Caco-2 (cell line): ENCODE measurements around the gene SENP1. TPM values are rescaled to one million over a fixed set of nuclear protein-coding genes. Genes with fewer than 3 reads are reported as not detected.

Source experiments
- BruUV-seq: library from RNA; stranded (reverse); fragments of 400-500 nt; replicated peaks from 2 replicates; lab custom pipeline; 2021; lab: Mats Ljungman, UMichigan
- CTCF ChIA-PET: fragments of 300-600 bp; sonication (Branson Sonifier 250); formaldehyde crosslinking; loops from one replicate; lab custom pipeline; 2022; ENCODE audit warnings: antibody characterized with exemption; lab: Charles Lee
- POLR2A ChIA-PET: fragments of 300-600 bp; sonication (Branson Sonifier 250); formaldehyde crosslinking; loops from one replicate; lab custom pipeline; 2022; ENCODE audit warnings: antibody characterized with exemption; lab: Charles Lee
- DNase-seq, 2 experiments: peaks; one replicate each; pipeline versions ENCODE4 v3.0.0 to v3.0.0-alpha.2; 2020 to 2022
- H3K27me3 ChIP-seq: replicated peaks from 2 replicates; pipeline ENCODE4 v1.6.0; 2011; ENCODE audit warnings: low read length; ENCODE audit not compliant: control insufficient read depth, insufficient read depth
- H3K36me3 ChIP-seq: 2 replicates; pipeline ENCODE4 v1.5.1; 2011; ENCODE audit warnings: low read length; ENCODE audit not compliant: control insufficient read depth, insufficient read depth
- H3K4me1 ChIP-seq: fragments of 250-450 bp; sonication (Bioruptor Pico); 2 replicates; pipeline ENCODE4 v1.5.1; 2020; ENCODE audit warnings: mild to moderate bottlenecking
- H3K4me3 ChIP-seq: 2 replicates; pipeline ENCODE4 v1.5.1; 2011; ENCODE audit warnings: low read depth, mild to moderate bottlenecking, control low read depth, low read length
- H3K9me3 ChIP-seq: fragments of 250-450 bp; sonication (Bioruptor Pico); 2 replicates; pipeline ENCODE4 v1.5.1; 2020; ENCODE audit warnings: mild to moderate bottlenecking, moderate library complexity
- H3K27ac Mint-ChIP-seq: one replicate; pipeline ENCODE4 v1.8.0; 2022; ENCODE audit warnings: mixed read lengths; ENCODE audit not compliant: unreplicated experiment
- H3K27me3 Mint-ChIP-seq: one replicate; pipeline ENCODE4 v1.8.0; 2022; ENCODE audit warnings: mixed read lengths; ENCODE audit not compliant: insufficient read depth, unreplicated experiment
- H3K36me3 Mint-ChIP-seq: one replicate; pipeline ENCODE4 v1.8.0; 2022; ENCODE audit warnings: mild to moderate bottlenecking, mixed read lengths; ENCODE audit not compliant: insufficient read depth, unreplicated experiment
- H3K4me1 Mint-ChIP-seq: one replicate; pipeline ENCODE4 v1.8.0; 2022; ENCODE audit warnings: low read depth, mixed read lengths; ENCODE audit not compliant: unreplicated experiment
- H3K4me3 Mint-ChIP-seq: one replicate; pipeline ENCODE4 v1.8.0; 2022; ENCODE audit warnings: mild to moderate bottlenecking, moderate library complexity, mixed read lengths; ENCODE audit not compliant: unreplicated experiment
- H3K9me3 Mint-ChIP-seq: one replicate; pipeline ENCODE4 v1.8.0; 2022; ENCODE audit warnings: mixed read lengths; ENCODE audit not compliant: unreplicated experiment
- intact Hi-C: fragments of 100-400 bp; cut with micrococcal nuclease; formaldehyde crosslinking; loops from one replicate; pipeline ENCODE4 v1.10.0; 2022; ENCODE audit not compliant: unreplicated experiment
- total RNA-seq: library from RNA; stranded (reverse); gene quantifications from 2 replicates; pipeline ENCODE4 v1.2.3, GENCODE V29; 2022
- TF ChIP-seq, protein P1 (sequence below), 2 experiments: fragments of 200-600 bp in 1 of 2; IDR thresholded peaks; 1 replicate in 1 of 2; 2 replicates in 1 of 2; pipeline versions ENCODE4 v1.5.1 to v1.8.0; 2011 to 2022; ENCODE audit warnings: antibody characterized with exemption in 1 of 2, control low read depth in 1 of 2, inconsistent platforms in 1 of 2, low read depth in 1 of 2, low read length in 1 of 2, mild to moderate bottlenecking in 1 of 2, moderate library complexity in 1 of 2; ENCODE audit not compliant: insufficient read depth in 1 of 2, severe bottlenecking in 1 of 2, unreplicated experiment in 1 of 2

The SENP1 gene
- total RNA-seq, 1 experiment from 2014 or later = 40.4 TPM

DNA sequence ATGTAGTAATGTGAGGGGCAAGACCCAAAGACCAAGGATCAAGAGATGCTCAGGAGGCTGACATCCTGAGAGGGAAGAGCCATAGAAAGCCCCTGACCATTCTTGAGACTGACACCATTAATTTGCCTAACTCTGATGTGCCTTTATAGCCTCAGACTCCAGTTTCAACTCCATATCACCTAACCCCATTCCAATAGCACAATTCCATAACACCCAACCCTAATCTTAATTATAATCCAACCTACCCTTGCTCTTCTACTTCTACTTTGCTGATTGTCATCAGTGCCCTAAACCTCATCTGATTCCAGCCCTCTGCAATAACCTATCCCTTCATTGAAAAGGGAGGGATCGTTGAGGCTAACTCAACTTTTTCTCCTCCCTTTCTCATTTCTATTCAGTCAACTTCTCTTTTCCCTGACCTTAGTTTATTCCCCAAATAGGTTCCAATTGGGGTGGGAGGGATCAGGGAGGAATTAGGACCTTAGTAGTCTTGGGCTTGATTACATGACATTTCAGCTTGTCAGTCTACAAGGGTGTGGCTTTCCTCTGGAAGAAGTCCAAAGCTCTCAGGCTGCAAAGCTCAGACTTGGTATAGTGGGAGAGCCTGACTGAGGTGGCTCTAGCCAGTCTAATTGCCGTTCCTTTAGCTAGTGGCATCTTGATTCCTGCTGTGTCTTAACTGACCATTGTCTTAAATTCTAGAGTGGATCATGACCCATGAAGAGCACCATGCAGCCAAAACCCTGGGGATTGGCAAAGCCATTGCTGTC is 16.4 kb upstream of the SENP1 start:
- Mint-ChIP-seq H3K4me3 (no peak overlapping the region), H3K36me3 (peaks cover 30% of the 10 kb centered on the region), H3K27ac (no peak overlapping the region), H3K4me1 (peaks cover 18% of the 10 kb centered on the region), H3K9me3 (no peaks in the 10 kb centered on the region), H3K27me3 (no peaks in the 10 kb centered on the region)
- no peak for DNase-seq
- no peak overlapping the region for H3K4me3 ChIP-seq
- intact Hi-C loops = no loop called here
- TF ChIP-seq, protein P1, sequence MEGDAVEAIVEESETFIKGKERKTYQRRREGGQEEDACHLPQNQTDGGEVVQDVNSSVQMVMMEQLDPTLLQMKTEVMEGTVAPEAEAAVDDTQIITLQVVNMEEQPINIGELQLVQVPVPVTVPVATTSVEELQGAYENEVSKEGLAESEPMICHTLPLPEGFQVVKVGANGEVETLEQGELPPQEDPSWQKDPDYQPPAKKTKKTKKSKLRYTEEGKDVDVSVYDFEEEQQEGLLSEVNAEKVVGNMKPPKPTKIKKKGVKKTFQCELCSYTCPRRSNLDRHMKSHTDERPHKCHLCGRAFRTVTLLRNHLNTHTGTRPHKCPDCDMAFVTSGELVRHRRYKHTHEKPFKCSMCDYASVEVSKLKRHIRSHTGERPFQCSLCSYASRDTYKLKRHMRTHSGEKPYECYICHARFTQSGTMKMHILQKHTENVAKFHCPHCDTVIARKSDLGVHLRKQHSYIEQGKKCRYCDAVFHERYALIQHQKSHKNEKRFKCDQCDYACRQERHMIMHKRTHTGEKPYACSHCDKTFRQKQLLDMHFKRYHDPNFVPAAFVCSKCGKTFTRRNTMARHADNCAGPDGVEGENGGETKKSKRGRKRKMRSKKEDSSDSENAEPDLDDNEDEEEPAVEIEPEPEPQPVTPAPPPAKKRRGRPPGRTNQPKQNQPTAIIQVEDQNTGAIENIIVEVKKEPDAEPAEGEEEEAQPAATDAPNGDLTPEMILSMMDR (IDR thresholded peaks at IDR 0.05; ENCODE audit: insufficient read depth in 1 of 2, low read depth in 1 of 2, low read length in 1 of 2, severe bottlenecking in 1 of 2, unreplicated experiment in 1 of 2) = no peak
- no TSS peak for BruUV-seq
- CTCF ChIA-PET = no interaction called here
- no peaks in the 10 kb centered on the region; the same call in 1 of the 2 replicates for H3K36me3 ChIP-seq
- H3K9me3 ChIP-seq = no peaks in the 10 kb centered on the region
- H3K4me1 ChIP-seq = peaks cover 20% of the 10 kb centered on the region
- POLR2A ChIA-PET = interaction anchor here (0.6 kb wide), 1 partner anchor 61 kb away, joined by 3 read pairs; the partner anchor contains the start of gene CCDC184
- no peaks in the 10 kb centered on the region for H3K27me3 ChIP-seq

DNA sequence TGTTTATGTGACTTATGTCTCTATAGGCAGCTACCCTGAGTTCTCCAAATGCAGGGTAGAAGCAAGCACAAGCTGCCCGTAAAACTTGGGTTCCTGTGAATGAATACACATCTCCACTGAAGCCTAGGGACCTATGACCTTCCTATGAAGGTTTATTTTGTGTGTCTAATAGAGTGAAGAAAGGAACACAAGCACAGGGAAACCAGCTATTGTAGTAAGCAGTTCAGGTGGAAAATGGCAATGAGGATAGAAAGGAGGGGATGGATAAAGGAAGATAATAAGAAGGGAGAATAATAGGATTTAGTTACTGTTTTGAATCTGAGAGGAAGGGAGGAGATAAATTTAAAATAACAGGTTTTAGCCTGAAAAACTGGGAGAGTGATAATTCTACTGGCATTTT is 15.6 kb upstream of the SENP1 start:
- peaks cover 18% of the 10 kb centered on the region for H3K4me1 Mint-ChIP-seq
- peaks cover 20% of the 10 kb centered on the region for H3K4me1 ChIP-seq
- ChIA-PET POLR2A (no interaction called here), CTCF (no interaction called here)
- intact Hi-C loops = no loop called here
- H3K4me3 ChIP-seq = no peak overlapping the region
- BruUV-seq = no TSS peak
- TF ChIP-seq, protein P1 (IDR thresholded peaks at IDR 0.05; ENCODE audit: insufficient read depth in 1 of 2, low read depth in 1 of 2, low read length in 1 of 2, severe bottlenecking in 1 of 2, unreplicated experiment in 1 of 2) = no peak
- no peaks in the 10 kb centered on the region for H3K9me3 ChIP-seq
- peaks cover 30% of the 10 kb centered on the region for H3K36me3 Mint-ChIP-seq
- no peaks in the 10 kb centered on the region; the same call in 1 of the 2 replicates for H3K36me3 ChIP-seq
- H3K27ac Mint-ChIP-seq = no peak overlapping the region
- H3K27me3 Mint-ChIP-seq = no peaks in the 10 kb centered on the region
- no peak overlapping the region for H3K4me3 Mint-ChIP-seq
- H3K9me3 Mint-ChIP-seq = no peaks in the 10 kb centered on the region
- no peaks in the 10 kb centered on the region for H3K27me3 ChIP-seq
- no peak for DNase-seq

DNA sequence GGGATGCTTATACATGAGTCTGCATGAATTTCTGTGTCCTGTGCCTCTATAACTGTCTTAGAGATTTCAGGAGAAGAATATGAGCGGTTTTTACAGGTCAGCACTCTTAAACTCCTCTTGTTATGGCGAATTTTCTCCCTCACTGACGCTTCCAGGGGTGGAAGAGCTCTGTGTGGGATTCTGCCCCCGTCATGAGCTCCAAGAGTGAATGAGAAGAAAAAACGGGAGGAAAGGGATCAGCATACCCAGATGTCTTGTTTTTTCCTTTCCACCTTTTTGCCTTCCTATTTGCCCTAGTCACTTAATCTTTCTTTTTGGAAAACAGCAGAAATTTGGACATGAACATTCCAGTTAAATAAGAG is 13.9 kb upstream of the SENP1 start:
- H3K27ac Mint-ChIP-seq = peak overlapping the region; percentile 70
- Histone ChIP-seq H3K4me1 (peaks cover 20% of the 10 kb centered on the region), H3K4me3 (peak overlapping the region; percentile 80), H3K27me3 (no peaks in the 10 kb centered on the region), H3K36me3 (no peaks in the 10 kb centered on the region; the same call in 1 of the 2 replicates), H3K9me3 (no peaks in the 10 kb centered on the region)
- no peaks in the 10 kb centered on the region for H3K9me3 Mint-ChIP-seq
- peak overlapping the region; percentile 92 for H3K4me3 Mint-ChIP-seq
- DNase-seq = no peak
- no peaks in the 10 kb centered on the region for H3K27me3 Mint-ChIP-seq
- BruUV-seq = TSS peak; percentile 47
- TF ChIP-seq, protein P1 (IDR thresholded peaks at IDR 0.05; ENCODE audit: insufficient read depth in 1 of 2, low read depth in 1 of 2, low read length in 1 of 2, severe bottlenecking in 1 of 2, unreplicated experiment in 1 of 2) = no peak
- ChIA-PET CTCF (interaction anchor here (1.7 to 2.2 kb wide), 4 partner anchors 9 to 38 kb away, joined by 6 to 13 read pairs (median 9); partner anchors contain the start of genes ASB8 and SENP1), POLR2A (interaction anchor here (0.6 to 2.6 kb wide), 5 partner anchors 13 to 404 kb away, joined by 3 to 12 read pairs (median 4); partner anchors contain the start of genes ASB8 and SENP1)
- peaks cover 17% of the 10 kb centered on the region for H3K36me3 Mint-ChIP-seq
- peaks cover 18% of the 10 kb centered on the region for H3K4me1 Mint-ChIP-seq
- intact Hi-C loops = loop anchor here (1.0 kb wide), 2 partner anchors 14 to 37 kb away; partner anchors contain the start of genes ASB8 and SENP1
